ENCODE results near the gene SLC6A18. TPM values are rescaled to one million over a fixed set of nuclear protein-coding genes. Genes with fewer than 3 reads are reported as not detected.

SLC6A18 gene
- total RNA-seq, 3 donors from 2014 or later, result 0.89 TPM; not detected in 2

DNA sequence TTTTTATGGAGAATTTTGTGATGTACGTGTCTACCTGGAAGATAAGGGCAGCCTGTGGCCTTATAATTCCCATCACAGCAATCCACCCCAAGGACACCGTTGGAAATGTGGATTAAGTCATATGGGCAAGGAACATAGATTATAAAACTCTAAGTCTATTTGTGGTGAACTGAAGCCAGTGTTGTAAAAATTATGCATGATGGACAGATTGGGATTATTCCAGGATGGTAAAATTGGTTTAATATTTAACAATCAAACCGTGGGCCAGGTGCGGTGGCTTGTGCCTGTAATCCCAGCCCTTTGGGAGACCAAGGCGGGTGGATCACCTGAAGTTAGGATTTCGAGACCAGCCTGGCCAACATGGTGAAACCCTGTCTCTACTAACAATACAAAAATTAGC lies 36.7 kb upstream of the SLC6A18 start:
- H3K36me3 ChIP-seq (ENCODE audit: low read depth), result no peaks in the 10 kb centered on the region
- intact Hi-C loops (cut with DNase I, micrococcal nuclease), result no loop called here
- DNase-seq, result peak; percentile 25 to 47 (median 31)
- peak; percentile 77 for ATAC-seq
- TF ChIP-seq, protein P1, sequence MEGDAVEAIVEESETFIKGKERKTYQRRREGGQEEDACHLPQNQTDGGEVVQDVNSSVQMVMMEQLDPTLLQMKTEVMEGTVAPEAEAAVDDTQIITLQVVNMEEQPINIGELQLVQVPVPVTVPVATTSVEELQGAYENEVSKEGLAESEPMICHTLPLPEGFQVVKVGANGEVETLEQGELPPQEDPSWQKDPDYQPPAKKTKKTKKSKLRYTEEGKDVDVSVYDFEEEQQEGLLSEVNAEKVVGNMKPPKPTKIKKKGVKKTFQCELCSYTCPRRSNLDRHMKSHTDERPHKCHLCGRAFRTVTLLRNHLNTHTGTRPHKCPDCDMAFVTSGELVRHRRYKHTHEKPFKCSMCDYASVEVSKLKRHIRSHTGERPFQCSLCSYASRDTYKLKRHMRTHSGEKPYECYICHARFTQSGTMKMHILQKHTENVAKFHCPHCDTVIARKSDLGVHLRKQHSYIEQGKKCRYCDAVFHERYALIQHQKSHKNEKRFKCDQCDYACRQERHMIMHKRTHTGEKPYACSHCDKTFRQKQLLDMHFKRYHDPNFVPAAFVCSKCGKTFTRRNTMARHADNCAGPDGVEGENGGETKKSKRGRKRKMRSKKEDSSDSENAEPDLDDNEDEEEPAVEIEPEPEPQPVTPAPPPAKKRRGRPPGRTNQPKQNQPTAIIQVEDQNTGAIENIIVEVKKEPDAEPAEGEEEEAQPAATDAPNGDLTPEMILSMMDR (IDR thresholded peaks at IDR 0.05), result no peak
- peaks cover 8% of the 10 kb centered on the region for H3K4me1 ChIP-seq (ENCODE audit: low read depth)
- H3K4me3 ChIP-seq, result no peak overlapping the region
- H3K9me3 ChIP-seq, result no peaks in the 10 kb centered on the region

DNA sequence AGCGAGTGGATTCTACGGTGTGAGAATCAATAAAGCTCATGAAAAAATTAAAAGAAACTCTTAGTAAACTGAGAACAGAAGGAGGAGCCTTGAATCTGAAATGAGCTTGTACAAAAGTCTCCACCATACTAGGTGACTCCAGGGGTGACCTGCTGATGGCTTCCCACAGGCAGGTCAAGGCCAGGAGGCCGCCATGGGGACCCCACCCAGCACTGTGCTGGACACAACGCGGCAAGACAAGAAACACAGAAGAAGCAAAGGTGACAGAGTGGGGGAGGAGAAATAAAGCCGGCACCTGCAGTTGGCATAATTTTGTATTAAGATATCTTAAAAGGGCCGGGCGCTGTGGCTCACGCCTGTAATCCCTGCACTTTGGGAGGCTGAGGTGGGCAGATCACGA lies 35.9 kb upstream of the SLC6A18 start:
- no peaks in the 10 kb centered on the region for H3K36me3 ChIP-seq (ENCODE audit: low read depth)
- H3K9me3 ChIP-seq, result no peaks in the 10 kb centered on the region
- H3K4me1 ChIP-seq (ENCODE audit: low read depth), result peaks cover 8% of the 10 kb centered on the region
- no peak overlapping the region for H3K4me3 ChIP-seq
- ATAC-seq, result no peak
- intact Hi-C loops (cut with DNase I, micrococcal nuclease), result no loop called here
- TF ChIP-seq, protein P1 (IDR thresholded peaks at IDR 0.05), result no peak
- peak in 2 of 3 donors; percentile 13 to 19 for DNase-seq

DNA sequence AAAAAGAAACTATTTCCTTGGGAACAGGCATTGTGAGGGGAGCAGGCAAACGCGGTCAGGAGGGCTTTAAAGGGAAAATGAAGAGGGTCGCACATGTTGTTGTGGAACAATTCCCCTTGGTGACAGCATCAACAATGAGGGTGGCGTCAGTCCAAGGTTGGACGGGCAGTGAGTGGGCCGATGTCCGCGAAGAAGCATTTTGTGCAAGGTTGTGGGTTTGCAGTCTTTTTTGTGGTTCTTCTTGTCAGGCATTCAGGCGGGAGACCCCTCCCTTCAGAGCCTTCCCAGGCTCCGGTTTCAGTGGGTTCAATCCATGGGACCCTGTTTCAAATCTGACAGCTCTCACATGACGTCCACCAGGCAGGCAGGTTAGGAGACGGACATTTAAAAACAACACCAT lies 34.9 kb upstream of the SLC6A18 start:
- H3K4me3 ChIP-seq, result no peak overlapping the region
- peaks cover 8% of the 10 kb centered on the region for H3K4me1 ChIP-seq (ENCODE audit: low read depth)
- intact Hi-C loops (cut with DNase I, micrococcal nuclease), result no loop called here
- no peaks in the 10 kb centered on the region for H3K36me3 ChIP-seq (ENCODE audit: low read depth)
- TF ChIP-seq, protein P1 (IDR thresholded peaks at IDR 0.05), result no peak
- no peaks in the 10 kb centered on the region for H3K9me3 ChIP-seq
- ATAC-seq, result no peak
- peak in 2 of 3 donors; percentile 12 to 25 for DNase-seq

DNA sequence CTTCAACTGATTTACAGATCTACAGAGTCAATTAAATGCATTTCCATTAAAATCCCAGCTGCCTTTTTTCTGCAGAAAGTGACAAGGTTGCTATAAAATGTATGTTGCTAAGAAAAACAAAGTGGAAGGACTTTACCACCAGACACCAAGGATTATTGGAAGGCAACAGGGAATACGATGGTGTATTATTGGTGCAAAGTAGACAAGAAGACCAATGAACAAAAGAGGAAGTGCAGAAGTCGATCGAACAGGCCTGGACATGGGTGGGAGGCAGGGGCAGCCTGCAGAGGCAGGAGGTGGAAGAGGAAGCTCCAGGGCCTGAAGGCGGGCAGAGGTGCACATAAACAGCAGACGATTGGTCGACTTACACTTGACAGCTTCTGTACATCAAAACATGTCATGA lies 34.3 kb upstream of the SLC6A18 start:
- H3K36me3 ChIP-seq (ENCODE audit: low read depth), result no peaks in the 10 kb centered on the region
- H3K9me3 ChIP-seq, result no peaks in the 10 kb centered on the region
- H3K4me1 ChIP-seq (ENCODE audit: low read depth), result peaks cover 5% of the 10 kb centered on the region
- TF ChIP-seq, protein P1 (IDR thresholded peaks at IDR 0.05), result no peak
- intact Hi-C loops (cut with DNase I, micrococcal nuclease), result no loop called here
- H3K4me3 ChIP-seq, result no peak overlapping the region
- no peak for ATAC-seq
- DNase-seq, result peak in 1 of 3 donors; percentile 12

DNA sequence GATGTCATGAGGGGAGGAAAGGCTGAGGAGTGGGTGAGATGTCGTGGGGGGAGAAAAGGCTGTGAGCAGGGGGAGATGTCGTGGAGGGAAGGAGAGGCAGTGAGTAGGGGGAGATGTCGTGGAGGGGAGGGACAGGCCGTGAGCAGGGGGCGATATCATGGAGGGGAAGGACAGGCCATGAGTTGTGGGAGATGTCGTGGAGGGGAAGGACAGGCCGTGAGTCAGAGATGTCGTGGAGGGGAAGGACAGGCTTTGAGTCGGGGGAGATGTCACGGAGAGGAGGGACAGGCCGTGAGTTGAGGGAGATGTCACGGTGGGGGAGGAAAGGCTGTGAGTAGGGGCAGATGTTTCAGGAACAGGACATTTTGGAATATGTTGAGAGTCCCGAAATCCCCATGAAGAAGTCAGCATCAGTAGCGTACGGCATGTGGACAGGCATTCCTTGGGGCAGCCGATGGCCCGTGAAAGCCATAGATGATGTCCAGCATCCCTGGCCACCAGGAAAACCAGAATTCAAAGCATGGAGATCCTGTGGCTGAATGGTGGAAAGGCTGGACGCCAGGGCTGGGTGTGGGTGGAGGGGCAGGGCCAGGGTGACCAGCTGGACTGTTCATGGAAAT lies 32.1 kb upstream of the SLC6A18 start:
- H3K4me1 ChIP-seq (ENCODE audit: low read depth), result no peaks in the 10 kb centered on the region
- intact Hi-C loops (cut with DNase I, micrococcal nuclease), result no loop called here
- H3K9me3 ChIP-seq, result no peaks in the 10 kb centered on the region
- no peaks in the 10 kb centered on the region for H3K36me3 ChIP-seq (ENCODE audit: low read depth)
- TF ChIP-seq, protein P1 (IDR thresholded peaks at IDR 0.05), result no peak
- H3K4me3 ChIP-seq, result no peak overlapping the region
- no peak for ATAC-seq
- no peak for DNase-seq

DNA sequence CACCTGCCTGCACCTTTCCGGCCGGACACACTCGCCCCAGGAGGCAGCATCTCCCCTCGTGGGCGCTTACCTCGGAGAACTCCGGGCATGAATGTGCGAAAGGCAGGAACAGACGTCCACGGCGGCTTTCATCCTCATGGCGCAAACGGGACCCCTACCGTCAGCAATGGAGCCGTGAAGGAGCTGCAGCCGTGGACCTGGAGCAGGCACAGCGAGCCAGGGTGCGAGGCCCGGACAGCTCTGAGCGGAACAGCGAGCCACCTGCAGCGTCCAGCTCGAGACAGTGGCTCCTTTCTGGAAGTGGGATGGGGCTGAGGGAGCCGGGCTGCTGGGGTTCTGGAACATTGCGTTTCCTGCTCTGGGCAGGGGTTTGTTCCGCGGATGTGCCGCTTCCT lies 31.6 kb upstream of the SLC6A18 start:
- no peak for ATAC-seq
- Histone ChIP-seq H3K36me3 (ENCODE audit: low read depth) (no peaks in the 10 kb centered on the region), H3K4me3 (no peak overlapping the region), H3K9me3 (no peaks in the 10 kb centered on the region), H3K4me1 (ENCODE audit: low read depth) (no peaks in the 10 kb centered on the region)
- DNase-seq, result peak in 1 of 3 donors; percentile 34
- intact Hi-C loops (cut with DNase I, micrococcal nuclease), result no loop called here
- TF ChIP-seq, protein P1 (IDR thresholded peaks at IDR 0.05), result no peak

All from mucosa of descending colon (tissue), 3 donors.